HCT116 (cell line): ENCODE data around the gene PGBD2. TPM values are rescaled to one million over a fixed set of nuclear protein-coding genes. Genes with fewer than 3 reads are reported as not detected.

ENCODE experiments used
- ATAC-seq: fragments of 200-7000 bp; cut with Tn5 transposase; 2 replicates; pipeline ENCODE4 v1.9.1; 2020; ENCODE audit warnings: mild to moderate bottlenecking, moderate library complexity
- BruUV-seq: library from RNA; stranded (reverse); fragments of 400-500 nt; replicated peaks from 2 replicates; lab custom pipeline; 2021; lab: Mats Ljungman, UMichigan
- CTCF ChIA-PET: fragments of 300-600 bp; sonication (Branson Sonifier 250); formaldehyde crosslinking; loops from one replicate; lab custom pipeline; 2021; ENCODE audit warnings: antibody characterized with exemption; lab: Charles Lee
- POLR2A ChIA-PET: fragments of 300-600, 350-600 bp; sonication (Branson Sonifier 250); formaldehyde crosslinking; loops from one replicate; lab custom pipeline; 2021; ENCODE audit warnings: antibody characterized with exemption; lab: Charles Lee
- RAD21 ChIA-PET, 2 experiments: fragments of 300-600 bp; sonication (Branson Sonifier 250); formaldehyde crosslinking; loops; one replicate each; lab custom pipeline; 2023; ENCODE audit warnings: low total read pairs in 2 of 2; ENCODE audit not compliant: uncharacterized antibody in 2 of 2, unreplicated experiment in 2 of 2, low non-redundant PET in 1 of 2; lab: Charles Lee
- DNase-seq: peaks from one replicate; pipeline ENCODE4 v3.0.0-alpha.2; 2010; ENCODE audit warnings: low read depth, low spot score
- H2AFZ ChIP-seq: fragments of 200-600 bp; shearing (Covaris generic), sonication (generic); 2 replicates; pipeline ENCODE4 v1.6.1; 2017; ENCODE audit warnings: low read depth, mixed run types, mixed read lengths, antibody characterized with exemption, low read length; ENCODE audit not compliant: poor library complexity, severe bottlenecking
- H3K27ac ChIP-seq: 2 replicates; pipeline ENCODE4 v1.5.1; 2012; ENCODE audit warnings: low read depth, low read length
- H3K27me3 ChIP-seq: fragments of 200-600 bp; sonication (generic); 2 replicates; pipeline ENCODE4 v1.6.1; 2016; ENCODE audit warnings: mixed run types, low read length, mixed read lengths; ENCODE audit not compliant: insufficient read depth
- H3K36me3 ChIP-seq, 2 experiments: fragments of 200-500 bp in 1 of 2; fragments of 200-600 bp in 1 of 2; sonication (Bioruptor generic) in 1 of 2; sonication (generic) in 1 of 2; 2 replicates each; pipeline versions ENCODE4 v1.5.1 to v1.6.1; 2014 to 2016; ENCODE audit warnings: low read length in 2 of 2, inconsistent platforms in 1 of 2, mixed read lengths in 1 of 2, mixed run types in 1 of 2; ENCODE audit not compliant: insufficient read depth in 2 of 2, control insufficient read depth in 1 of 2
- H3K4me1 ChIP-seq, 2 experiments: fragments of 200-600 bp in 1 of 2; sonication (generic) in 1 of 2; 2 replicates each; pipeline versions ENCODE4 v1.5.1 to v1.6.1; 2012 to 2017; ENCODE audit warnings: low read length in 2 of 2, inconsistent platforms in 1 of 2, mild to moderate bottlenecking in 1 of 2, mixed read lengths in 1 of 2, mixed run types in 1 of 2, moderate library complexity in 1 of 2; ENCODE audit not compliant: insufficient read depth in 2 of 2, control insufficient read depth in 1 of 2
- H3K4me2 ChIP-seq: fragments of 200-600 bp; sonication (generic); 2 replicates; pipeline ENCODE4 v1.6.1; 2017; ENCODE audit warnings: mixed run types, low read length, mixed read lengths
- H3K4me3 ChIP-seq, 2 experiments: fragments of 200-600 bp in 1 of 2; sonication (generic) in 1 of 2; replicated peaks in 1 of 2; 2 replicates each; pipeline ENCODE4 v1.5.1; 2011 to 2016; ENCODE audit warnings: low read length in 2 of 2, control low read depth in 1 of 2, low read depth in 1 of 2, mild to moderate bottlenecking in 1 of 2, mixed read lengths in 1 of 2, mixed run types in 1 of 2
- H3K79me2 ChIP-seq: fragments of 200-600 bp; sonication (generic); 2 replicates; pipeline ENCODE4 v1.6.1; 2017; ENCODE audit warnings: mild to moderate bottlenecking, mixed run types, low read length, moderate library complexity, mixed read lengths; ENCODE audit not compliant: insufficient read depth
- H3K9ac ChIP-seq: fragments of 200-600 bp; sonication (generic); 2 replicates; pipeline ENCODE4 v1.6.1; 2016; ENCODE audit warnings: low read length, mixed read lengths
- H3K9me2 ChIP-seq: fragments of 200-600 bp; sonication (generic), shearing (Covaris generic); 2 replicates; pipeline ENCODE4 v1.6.1; 2017; ENCODE audit warnings: mixed run types, mild to moderate bottlenecking, moderate library complexity; ENCODE audit not compliant: insufficient read depth
- H3K9me3 ChIP-seq, 2 experiments: fragments of 200-500 bp in 1 of 2; fragments of 200-600 bp in 1 of 2; sonication (Bioruptor generic) in 1 of 2; sonication (generic) in 1 of 2; 2 replicates each; pipeline ENCODE4 v1.6.1; 2014 to 2017; ENCODE audit warnings: low read length in 2 of 2, mixed read lengths in 2 of 2, inconsistent platforms in 1 of 2, low read depth in 1 of 2, mild to moderate bottlenecking in 1 of 2, mixed run types in 1 of 2, moderate library complexity in 1 of 2; ENCODE audit not compliant: control insufficient read depth in 1 of 2, insufficient read depth in 1 of 2
- H4K20me1 ChIP-seq: fragments of 200-600 bp; sonication (generic), shearing (Covaris generic); 2 replicates; pipeline ENCODE4 v1.6.1; 2017; ENCODE audit warnings: mixed run types, mild to moderate bottlenecking, moderate library complexity; ENCODE audit not compliant: insufficient read depth
- CBX3 ChIP-seq: IDR thresholded peaks from 2 replicates; pipeline ENCODE4 v1.6.1; 2012; ENCODE audit warnings: low read depth
- CEBPB ChIP-seq: IDR thresholded peaks from 2 replicates; pipeline ENCODE4 v1.6.1; 2012; ENCODE audit warnings: low read depth
- CTCF ChIP-seq, 3 experiments: fragments of 200-600 bp in 1 of 3; sonication (generic) in 1 of 3; IDR thresholded peaks in 2 of 3; conservative IDR thresholded peaks in 1 of 3; 2 replicates each; pipeline ENCODE4 v1.5.1; 2012 to 2017; ENCODE audit warnings: low read depth in 2 of 3, low read length in 2 of 3, antibody characterized with exemption in 1 of 3, borderline replicate concordance in 1 of 3, control low read depth in 1 of 3, mild to moderate bottlenecking in 1 of 3, mixed read lengths in 1 of 3, mixed run types in 1 of 3, moderate library complexity in 1 of 3; ENCODE audit not compliant: insufficient read depth in 1 of 3
- EGR1 ChIP-seq: IDR thresholded peaks from 2 replicates; pipeline ENCODE4 v1.6.1; 2012; ENCODE audit warnings: low read depth
- ELF1 ChIP-seq: IDR thresholded peaks from 2 replicates; pipeline ENCODE4 v1.6.1; 2012; ENCODE audit warnings: low read depth, borderline replicate concordance
- EZH2phosphoT487 ChIP-seq: fragments of 200-600 bp; IDR thresholded peaks from 2 replicates; pipeline ENCODE4 v1.6.1; 2018; ENCODE audit warnings: antibody characterized with exemption, borderline replicate concordance
- POLR2AphosphoS5 ChIP-seq: IDR thresholded peaks from 2 replicates; pipeline ENCODE4 v1.6.1; 2011; ENCODE audit warnings: mild to moderate bottlenecking, low read depth, low read length, moderate library complexity
- RAD21 ChIP-seq: IDR thresholded peaks from 2 replicates; pipeline ENCODE4 v1.6.1; 2012; ENCODE audit warnings: low read depth, mild to moderate bottlenecking
- SIN3A ChIP-seq: IDR thresholded peaks from 2 replicates; pipeline ENCODE4 v1.6.1; 2012; ENCODE audit warnings: low read depth
- SP1 ChIP-seq: IDR thresholded peaks from 2 replicates; pipeline ENCODE4 v1.6.1; 2012; ENCODE audit warnings: low read depth
- SRF ChIP-seq: IDR thresholded peaks from 2 replicates; pipeline ENCODE4 v1.6.1; 2012; ENCODE audit warnings: low read depth
- TCF7L2 ChIP-seq: IDR thresholded peaks from 2 replicates; pipeline ENCODE4 v1.7.0; 2011; ENCODE audit warnings: borderline replicate concordance, inconsistent platforms; ENCODE audit not compliant: insufficient read depth, insufficient read length; ENCODE audit errors: extremely low read depth
- YY1 ChIP-seq: IDR thresholded peaks from 2 replicates; pipeline ENCODE4 v1.6.1; 2011; ENCODE audit warnings: low read length, low read depth, moderate library complexity, mild to moderate bottlenecking; ENCODE audit not compliant: insufficient replicate concordance; ENCODE audit errors: extremely low read depth
- ZFX ChIP-seq: fragments of 450-650 bp; IDR thresholded peaks from 2 replicates; pipeline ENCODE4 v1.6.1; 2017
- ZNF274 ChIP-seq: fragments of 200-500 bp; sonication (Bioruptor generic); IDR thresholded peaks from 2 replicates; pipeline ENCODE4 v1.6.1; 2014; ENCODE audit warnings: mild to moderate bottlenecking, low read depth, low read length, inconsistent platforms
- intact Hi-C: fragments of 100-400 bp; cut with micrococcal nuclease; formaldehyde crosslinking; loops from 2 replicates; pipeline ENCODE4 v1.10.0; 2022
- total RNA-seq: library from RNA; stranded (reverse); gene quantifications from one replicate; pipeline ENCODE4 v1.2.1, GENCODE V29; 2021; ENCODE audit not compliant: unreplicated experiment
- TF ChIP-seq, protein P1 (sequence below): IDR thresholded peaks from 2 replicates; pipeline ENCODE4 v1.6.1; 2012
- TF ChIP-seq, protein P2 (sequence below): IDR thresholded peaks from 2 replicates; pipeline ENCODE4 v1.6.1; 2012

Gene PGBD2
- total RNA-seq, 1 experiment from 2014 or later: 5.1 TPM

DNA sequence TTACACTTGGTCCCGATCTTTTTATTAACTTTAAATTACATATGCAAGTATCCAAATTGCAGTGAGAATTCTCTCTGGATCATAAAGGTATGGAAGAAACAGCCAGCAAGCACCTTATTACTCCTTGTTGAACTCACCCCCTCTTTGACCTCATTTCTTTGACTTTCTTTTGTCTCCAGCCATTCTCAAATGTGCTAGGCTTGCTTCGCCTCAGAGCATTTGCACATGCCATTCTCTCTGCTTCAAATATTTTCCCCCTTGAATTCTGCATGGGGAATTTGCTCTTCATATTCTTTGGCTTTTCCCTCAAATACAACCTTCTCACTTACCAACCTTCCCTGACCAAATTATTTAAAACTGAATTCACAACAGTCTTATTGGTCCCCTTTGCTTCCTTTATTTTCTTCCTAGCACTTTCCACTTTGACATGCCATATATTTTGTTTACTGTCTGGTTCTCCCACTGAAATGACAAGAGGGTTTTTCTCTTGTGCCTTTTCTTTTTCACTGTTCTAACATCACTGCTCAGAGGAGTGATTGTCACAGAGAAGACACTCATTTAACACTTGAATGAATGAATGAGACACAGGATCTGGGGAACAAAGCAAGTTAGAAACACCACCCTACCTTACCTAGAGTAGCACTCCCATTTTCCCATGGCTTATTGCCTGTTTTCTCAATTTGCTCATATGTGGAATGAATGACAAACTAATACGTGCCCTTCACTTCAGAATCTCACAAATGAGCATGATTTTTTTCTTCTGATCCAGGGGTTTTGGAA lies 1.4 kb upstream of the PGBD2 start (continued):
- TF ChIP-seq ELF1: no peak

GRCh38 chr1:248905662-248906008 lies 400 bp upstream of the PGBD2 start:
- Histone ChIP-seq H3K4me2 (peak overlapping the region; percentile 94), H3K36me3 (0 out of 4 replicates have a peak, but pooled peaks cover 0 to 4% of the 10 kb centered on the region in 2 experiments), H3K4me3 (peak overlapping the region; percentile 69 to 80), H3K4me1 (peaks cover 0 to 22% of the 10 kb centered on the region in 2 experiments; a peak in 3 of 4 replicates), H3K79me2 (peaks cover 6% of the 10 kb centered on the region; the same call in 1 of the 2 replicates), H2AFZ (peak overlapping the region; percentile 42), H3K9ac (peak overlapping the region; percentile 81)
- ChIA-PET CTCF (no interaction called here), POLR2A (interaction anchor here (0.6 to 1.0 kb wide), 3 partner anchors 32 to 68 kb away, joined by 3 to 7 read pairs (median 4); partner anchors contain the start of genes ZNF672 and ZNF692)
- ATAC-seq: no peak
- TF ChIP-seq ELF1: no peak
- TF ChIP-seq TCF7L2: no peak
- no peak for TF ChIP-seq YY1
- TF ChIP-seq POLR2AphosphoS5: no peak
- no peak for TF ChIP-seq RAD21
- no peak for TF ChIP-seq EZH2phosphoT487
- no peak for TF ChIP-seq ZFX
- TF ChIP-seq ZNF274: no peak
- TF ChIP-seq, protein P1, sequence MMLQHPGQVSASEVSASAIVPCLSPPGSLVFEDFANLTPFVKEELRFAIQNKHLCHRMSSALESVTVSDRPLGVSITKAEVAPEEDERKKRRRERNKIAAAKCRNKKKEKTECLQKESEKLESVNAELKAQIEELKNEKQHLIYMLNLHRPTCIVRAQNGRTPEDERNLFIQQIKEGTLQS: no peak
- no peak for TF ChIP-seq CEBPB
- no peak; the same call in 1 of the 2 replicates for TF ChIP-seq SIN3A
- TF ChIP-seq, protein P2, sequence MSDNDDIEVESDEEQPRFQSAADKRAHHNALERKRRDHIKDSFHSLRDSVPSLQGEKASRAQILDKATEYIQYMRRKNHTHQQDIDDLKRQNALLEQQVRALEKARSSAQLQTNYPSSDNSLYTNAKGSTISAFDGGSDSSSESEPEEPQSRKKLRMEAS: no peak
- no peak for TF ChIP-seq SP1
- TF ChIP-seq CBX3: no peak
- no peak for TF ChIP-seq SRF
- TF ChIP-seq EGR1: no peak
- TF ChIP-seq CTCF (IDR thresholded peaks at IDR 0.05 in 2 of 3, conservative IDR thresholded peaks at IDR 0.05 in 1 of 3; ENCODE audit: borderline replicate concordance in 1 of 3, insufficient read depth in 1 of 3, low read depth in 2 of 3, low read length in 2 of 3): no peak
- TF ChIP-seq, all 23 proteins: peak for 0
- DNase-seq: no peak
- RAD21 ChIA-PET: no interaction called here
- Histone ChIP-seq H3K9me2 (no peaks in the 10 kb centered on the region), H4K20me1 (no peaks in the 10 kb centered on the region), H3K27me3 (no peaks in the 10 kb centered on the region), H3K9me3 (no peaks in the 10 kb centered on the region), H3K27ac (peak overlapping the region; percentile 77)
- BruUV-seq: TSS peak; percentile 99
- intact Hi-C loops: loop anchor here (1.0 kb wide), 2 partner anchors 31 to 47 kb away; no protein-coding TSS in a partner anchor
